ENCODE measurements around the gene TXNRD2.

The TXNRD2 gene

DNA sequence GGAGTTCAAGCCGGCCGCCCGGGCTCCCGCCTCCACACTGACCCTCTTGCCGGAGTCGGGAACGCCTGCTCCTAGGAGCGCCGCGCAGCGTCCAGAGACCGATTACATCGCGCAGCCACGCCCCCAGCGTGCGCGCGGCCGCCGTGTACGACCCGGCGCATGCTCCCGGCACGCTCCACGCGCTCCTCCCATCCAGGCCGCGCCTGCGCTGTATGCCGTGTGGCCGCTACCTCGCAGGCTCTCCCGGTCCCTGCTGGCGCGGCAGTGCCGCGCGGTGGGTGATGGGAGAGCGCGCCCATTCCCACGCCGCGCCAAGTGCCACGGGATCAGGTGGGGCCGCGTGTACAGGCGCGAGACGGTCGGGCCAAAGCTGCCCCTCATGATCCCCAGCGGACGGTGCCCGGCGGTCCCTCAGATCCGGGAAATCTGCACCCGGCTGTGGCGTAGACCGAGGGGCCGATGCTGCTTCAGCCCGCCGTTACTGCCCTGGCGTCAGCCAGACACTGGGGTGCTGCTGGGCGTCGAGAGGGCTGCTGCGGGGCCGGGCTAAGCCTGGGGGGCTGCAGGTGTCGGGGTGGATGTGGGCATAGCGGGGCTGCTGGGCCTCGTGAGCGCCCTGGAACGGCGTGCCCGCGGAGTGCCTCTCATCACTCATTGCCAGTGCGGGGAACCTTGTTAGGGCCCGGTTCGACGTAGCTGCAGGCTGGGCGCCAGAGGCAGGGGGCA, 86.7 kb downstream of the TXNRD2 start, which contains the start of the genes GNB1L and RTL10:
GNB1L (minus strand) TSS at position 97 of the 726 bp plus-strand sequence. CDS start 33,519 bp downstream, outside the sequence.
RTL10 (minus strand) TSS at position 97 of the 726 bp plus-strand sequence. CDS start 2,613 bp downstream, outside the sequence.
- Histone ChIP-seq H3K4me3 (ENCODE audit: low read depth, low read length) (peak within 1 kb of the TSS; percentile 94), H3K27ac (ENCODE audit: low read depth, low read length) (peak within 1 kb of the TSS; percentile 87), H3K36me3 (ENCODE audit: insufficient read depth, low read length) (peaks cover 5% of the 10 kb centered on the region; the same call in 1 of the 2 replicates), H3K27me3 (ENCODE audit: insufficient read depth, low read length) (no peaks in the 10 kb centered on the region), H3K4me1 (ENCODE audit: control insufficient read depth, insufficient read depth, low read length, unreplicated experiment) (peaks cover 6% of the 10 kb centered on the region), H2AFZ (ENCODE audit: low read length, unreplicated experiment) (peak within 1 kb of the TSS; percentile 53), H3K79me2 (ENCODE audit: control insufficient read depth, insufficient read depth, low read length, unreplicated experiment) (peaks cover 52% of the 10 kb centered on the region)

DNA sequence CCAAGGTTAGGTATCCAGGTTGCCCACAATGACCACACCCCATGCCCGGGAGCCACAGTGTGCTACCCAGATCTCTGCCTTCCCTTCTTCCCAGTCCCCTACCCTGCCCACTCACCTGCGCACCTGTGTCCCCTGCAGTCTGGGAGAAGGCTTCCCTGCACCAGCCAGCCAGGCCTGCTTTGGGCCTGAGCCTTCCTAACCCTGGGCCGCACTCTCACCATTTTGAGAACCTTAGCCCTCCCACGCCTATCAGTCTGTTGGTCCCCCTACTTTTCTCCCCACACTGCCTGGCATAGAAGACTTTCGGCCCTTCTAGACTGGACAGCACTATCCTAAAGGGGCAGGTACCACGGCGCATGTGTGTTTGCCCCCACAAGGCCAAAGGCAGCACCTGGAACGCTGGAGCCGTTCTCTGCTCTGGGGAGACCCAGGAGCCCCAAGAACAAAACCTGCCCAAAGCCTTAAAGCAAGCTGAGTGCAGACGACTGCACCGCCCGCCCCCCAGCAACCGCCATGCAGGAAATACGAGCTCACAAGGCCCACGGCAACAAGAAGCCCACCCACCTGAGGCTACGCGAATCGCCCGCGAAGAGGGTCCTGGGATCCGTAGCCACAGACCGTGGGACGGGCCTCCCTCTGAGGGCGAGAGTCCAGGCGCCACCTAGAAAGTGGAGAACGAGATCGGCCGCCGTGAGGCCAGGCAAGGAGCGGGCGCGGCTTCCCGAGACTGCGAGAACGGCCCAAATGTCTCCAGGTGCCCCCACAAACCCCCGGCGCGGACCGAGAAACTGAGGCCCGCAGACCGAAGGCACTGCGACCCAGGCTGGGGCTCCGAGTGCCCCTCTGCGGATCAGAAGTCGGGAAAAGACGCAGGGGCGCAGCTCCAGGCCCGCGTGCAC, 87.5 kb downstream of the TXNRD2 start:
- peaks cover 5% of the 10 kb centered on the region; the same call in 1 of the 2 replicates for H3K36me3 ChIP-seq (ENCODE audit: insufficient read depth, low read length)
- H3K79me2 ChIP-seq (ENCODE audit: control insufficient read depth, insufficient read depth, low read length, unreplicated experiment): peaks cover 52% of the 10 kb centered on the region
- H3K4me1 ChIP-seq (ENCODE audit: control insufficient read depth, insufficient read depth, low read length, unreplicated experiment): peaks cover 6% of the 10 kb centered on the region
- no peaks in the 10 kb centered on the region for H3K27me3 ChIP-seq (ENCODE audit: insufficient read depth, low read length)
- peak overlapping the region; percentile 3; the same call in 1 of the 2 replicates for H3K27ac ChIP-seq (ENCODE audit: low read depth, low read length)
- peak overlapping the region; percentile 94 for H3K4me3 ChIP-seq (ENCODE audit: low read depth, low read length)
- peak overlapping the region; percentile 53 for H2AFZ ChIP-seq (ENCODE audit: low read length, unreplicated experiment)

DNA sequence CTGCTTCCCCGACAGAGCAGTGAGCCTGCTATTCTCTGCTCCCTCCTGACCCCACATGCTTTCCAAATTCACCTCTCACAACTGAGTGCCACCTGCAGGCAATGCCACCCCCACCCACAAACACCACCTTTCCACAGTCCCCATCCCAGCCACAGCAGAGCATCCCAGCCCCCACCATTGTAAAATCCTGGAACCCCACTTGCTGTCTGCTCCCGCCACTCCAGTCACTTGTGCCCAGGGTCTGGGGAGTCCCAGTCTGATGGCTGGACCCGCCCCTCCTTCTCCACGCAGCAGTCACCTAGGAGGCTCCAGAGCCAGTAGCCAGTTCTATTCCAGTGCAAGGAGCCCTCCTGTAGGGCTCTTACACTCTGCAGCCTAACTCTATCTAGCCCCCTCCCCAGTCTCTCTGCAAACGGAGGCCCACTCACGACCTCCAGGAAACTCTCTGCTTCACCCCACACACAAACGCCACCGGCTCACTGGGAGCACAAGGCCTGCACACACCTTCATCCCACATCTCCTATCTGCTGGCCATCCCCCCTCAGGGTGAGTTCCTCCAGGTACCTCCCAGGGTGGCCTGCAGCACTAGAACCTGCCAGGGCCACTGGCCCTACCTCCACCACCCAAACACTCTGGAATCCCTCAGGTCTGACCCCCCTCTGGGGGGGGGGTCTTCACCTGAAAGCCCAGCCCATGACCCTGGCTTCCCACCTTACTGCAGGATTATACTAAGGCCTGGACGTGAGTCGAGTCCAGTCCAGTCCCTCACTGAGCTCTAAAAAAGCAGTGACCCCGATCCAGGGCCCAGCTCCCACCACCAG, 88.3 kb downstream of the TXNRD2 start:
- Histone ChIP-seq H3K36me3 (ENCODE audit: insufficient read depth, low read length) (peaks cover 5% of the 10 kb centered on the region; the same call in 1 of the 2 replicates), H3K27me3 (ENCODE audit: insufficient read depth, low read length) (no peaks in the 10 kb centered on the region), H3K4me3 (ENCODE audit: low read depth, low read length) (peak overlapping the region; percentile 94), H2AFZ (ENCODE audit: low read length, unreplicated experiment) (no peak overlapping the region), H3K79me2 (ENCODE audit: control insufficient read depth, insufficient read depth, low read length, unreplicated experiment) (peaks cover 52% of the 10 kb centered on the region), H3K4me1 (ENCODE audit: control insufficient read depth, insufficient read depth, low read length, unreplicated experiment) (peaks cover 6% of the 10 kb centered on the region), H3K27ac (ENCODE audit: low read depth, low read length) (no peak overlapping the region)

GRCh38 chr22:19852177-19852781, 89.3 kb downstream of the TXNRD2 start:
- H3K4me3 ChIP-seq (ENCODE audit: low read depth, low read length): peak overlapping the region; percentile 94
- H3K36me3 ChIP-seq (ENCODE audit: insufficient read depth, low read length): peaks cover 5% of the 10 kb centered on the region; the same call in 1 of the 2 replicates
- no peak overlapping the region for H2AFZ ChIP-seq (ENCODE audit: low read length, unreplicated experiment)
- peaks cover 52% of the 10 kb centered on the region for H3K79me2 ChIP-seq (ENCODE audit: control insufficient read depth, insufficient read depth, low read length, unreplicated experiment)
- H3K27ac ChIP-seq (ENCODE audit: low read depth, low read length): no peak overlapping the region
- peaks cover 6% of the 10 kb centered on the region for H3K4me1 ChIP-seq (ENCODE audit: control insufficient read depth, insufficient read depth, low read length, unreplicated experiment)
- H3K27me3 ChIP-seq (ENCODE audit: insufficient read depth, low read length): no peaks in the 10 kb centered on the region

GRCh38 chr22:19851291-19852176, 90.1 kb downstream of the TXNRD2 start:
- Histone ChIP-seq H3K27me3 (ENCODE audit: insufficient read depth, low read length) (no peaks in the 10 kb centered on the region), H3K4me1 (ENCODE audit: control insufficient read depth, insufficient read depth, low read length, unreplicated experiment) (peaks cover 6% of the 10 kb centered on the region), H3K79me2 (ENCODE audit: control insufficient read depth, insufficient read depth, low read length, unreplicated experiment) (peaks cover 52% of the 10 kb centered on the region), H2AFZ (ENCODE audit: low read length, unreplicated experiment) (no peak overlapping the region), H3K27ac (ENCODE audit: low read depth, low read length) (no peak overlapping the region), H3K4me3 (ENCODE audit: low read depth, low read length) (no peak overlapping the region), H3K36me3 (ENCODE audit: insufficient read depth, low read length) (peaks cover 5% of the 10 kb centered on the region; the same call in 1 of the 2 replicates)

DNA sequence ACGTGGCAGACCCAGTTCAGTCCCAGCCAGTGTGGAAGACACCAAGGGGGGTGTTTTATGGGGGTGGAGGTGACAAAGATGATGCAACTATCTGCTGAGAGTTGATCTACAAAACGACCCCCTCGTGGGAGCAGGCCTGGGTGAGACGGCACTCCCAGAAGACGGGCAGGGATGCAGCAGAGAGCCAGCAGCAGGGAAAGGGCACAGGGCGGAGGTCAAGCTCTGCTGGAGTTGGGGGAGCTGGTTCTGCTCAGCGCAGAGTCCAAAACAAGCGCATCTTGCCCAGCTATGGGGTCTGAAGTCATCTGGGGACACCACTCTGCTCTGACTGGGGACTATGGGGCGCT, 90.9 kb downstream of the TXNRD2 start:
- Histone ChIP-seq H3K4me3 (ENCODE audit: low read depth, low read length) (no peak overlapping the region), H2AFZ (ENCODE audit: low read length, unreplicated experiment) (no peak overlapping the region), H3K27me3 (ENCODE audit: insufficient read depth, low read length) (no peaks in the 10 kb centered on the region), H3K27ac (ENCODE audit: low read depth, low read length) (no peak overlapping the region), H3K36me3 (ENCODE audit: insufficient read depth, low read length) (peaks cover 5% of the 10 kb centered on the region; the same call in 1 of the 2 replicates), H3K79me2 (ENCODE audit: control insufficient read depth, insufficient read depth, low read length, unreplicated experiment) (peaks cover 48% of the 10 kb centered on the region), H3K4me1 (ENCODE audit: control insufficient read depth, insufficient read depth, low read length, unreplicated experiment) (peaks cover under 1% of the 10 kb centered on the region)

DNA sequence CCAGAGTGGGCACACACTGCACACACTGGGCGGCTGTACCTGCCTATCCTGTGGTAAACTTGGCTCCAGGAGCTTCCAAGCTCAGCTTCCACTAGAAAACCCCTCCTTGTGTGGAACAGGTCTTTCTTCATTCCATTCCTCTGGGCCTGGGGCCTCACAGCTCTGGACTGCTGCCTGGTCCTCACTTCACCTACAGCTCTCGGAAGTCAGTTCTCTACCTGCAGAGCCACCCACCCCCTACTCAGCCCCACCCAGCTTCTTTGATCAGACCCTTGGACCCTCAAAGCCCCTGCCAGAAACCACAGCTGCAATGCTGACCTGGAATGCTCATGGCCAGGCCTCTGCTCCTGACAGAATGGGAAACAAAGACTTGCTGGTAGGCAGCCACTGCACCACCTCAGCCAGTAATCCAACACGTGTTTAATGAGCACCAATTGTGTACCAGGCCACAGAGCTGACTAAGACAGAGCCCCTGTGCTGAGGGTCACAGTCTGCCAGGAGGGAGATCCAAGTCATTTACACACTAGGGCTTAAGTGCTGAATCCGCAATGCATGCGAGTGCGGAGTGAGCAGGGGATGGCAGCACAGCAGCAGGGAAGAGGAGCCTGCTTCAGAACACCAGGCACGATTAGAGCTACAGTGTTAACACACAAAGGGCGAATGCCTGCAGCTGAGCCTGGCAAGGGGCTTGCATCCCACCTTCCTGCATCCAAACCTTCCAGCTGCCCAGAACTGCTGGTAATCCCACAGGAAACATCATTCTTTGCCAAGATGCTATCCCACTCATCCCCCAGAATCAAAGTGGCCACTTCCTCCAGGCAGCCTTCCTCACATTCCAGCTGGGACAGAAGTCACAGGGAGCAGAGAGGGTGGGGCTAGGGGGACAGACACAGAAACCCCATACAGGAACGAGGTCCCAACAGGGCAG, 91.5 kb downstream of the TXNRD2 start:
- H3K79me2 ChIP-seq (ENCODE audit: control insufficient read depth, insufficient read depth, low read length, unreplicated experiment): peaks cover 42% of the 10 kb centered on the region
- no peaks in the 10 kb centered on the region for H3K27me3 ChIP-seq (ENCODE audit: insufficient read depth, low read length)
- no peak overlapping the region for H2AFZ ChIP-seq (ENCODE audit: low read length, unreplicated experiment)
- no peak overlapping the region for H3K4me3 ChIP-seq (ENCODE audit: low read depth, low read length)
- no peaks in the 10 kb centered on the region for H3K4me1 ChIP-seq (ENCODE audit: control insufficient read depth, insufficient read depth, low read length, unreplicated experiment)
- peaks cover 5% of the 10 kb centered on the region; the same call in 1 of the 2 replicates for H3K36me3 ChIP-seq (ENCODE audit: insufficient read depth, low read length)
- H3K27ac ChIP-seq (ENCODE audit: low read depth, low read length): no peak overlapping the region

DNA sequence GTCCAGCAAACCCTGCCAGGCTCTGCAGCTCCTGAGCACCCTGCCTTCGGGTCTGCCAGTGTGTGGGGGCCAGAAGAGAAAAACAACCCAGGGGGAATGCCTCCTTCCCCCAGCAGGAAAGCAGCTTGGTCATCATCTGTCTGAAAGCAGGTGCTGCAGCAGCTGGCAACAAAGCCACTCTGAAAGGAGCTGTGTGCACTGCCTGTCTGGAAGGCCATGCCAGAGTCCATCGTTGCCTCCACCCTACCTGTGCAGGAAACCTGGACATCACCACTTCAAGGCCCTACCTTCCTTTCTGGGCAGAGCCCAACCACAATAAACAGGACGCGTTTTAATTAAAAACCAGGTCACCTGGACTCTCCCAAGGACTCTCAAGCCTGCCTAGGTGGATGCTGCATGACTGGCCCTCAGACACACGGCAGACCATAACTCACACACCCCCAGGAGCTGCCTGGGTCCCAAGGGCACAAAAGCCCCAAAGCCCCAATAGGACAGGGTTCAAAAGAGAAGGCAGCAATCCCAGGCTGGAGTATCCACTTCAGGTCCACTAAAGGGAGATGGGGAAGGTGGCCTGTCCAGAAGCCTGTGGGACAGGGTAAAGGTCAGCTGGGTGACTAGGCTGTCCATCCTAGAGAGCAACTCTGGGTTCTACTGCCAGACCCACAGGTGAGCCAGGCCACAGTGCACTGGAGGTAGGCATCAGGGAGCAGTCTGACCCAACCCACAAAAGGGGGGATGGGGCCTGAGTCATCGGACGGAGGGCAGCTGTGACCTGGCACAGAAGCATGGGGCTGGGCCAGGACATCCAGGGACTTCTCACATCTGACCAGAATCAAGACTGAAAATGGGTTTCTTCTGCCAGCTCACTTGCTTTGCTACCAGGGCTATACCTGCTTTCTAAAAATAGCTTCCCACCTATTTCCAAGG, 93.1 kb downstream of the TXNRD2 start:
- Histone ChIP-seq H2AFZ (ENCODE audit: low read length, unreplicated experiment) (no peak overlapping the region), H3K27ac (ENCODE audit: low read depth, low read length) (no peak overlapping the region), H3K27me3 (ENCODE audit: insufficient read depth, low read length) (no peaks in the 10 kb centered on the region), H3K4me3 (ENCODE audit: low read depth, low read length) (no peak overlapping the region), H3K36me3 (ENCODE audit: insufficient read depth, low read length) (peaks cover 5% of the 10 kb centered on the region; the same call in 1 of the 2 replicates), H3K79me2 (ENCODE audit: control insufficient read depth, insufficient read depth, low read length, unreplicated experiment) (peaks cover 31% of the 10 kb centered on the region), H3K4me1 (ENCODE audit: control insufficient read depth, insufficient read depth, low read length, unreplicated experiment) (peaks cover 12% of the 10 kb centered on the region)
